Measurements from ENCODE around the gene FBXO24. TPM values are rescaled to one million over a fixed set of nuclear protein-coding genes. Genes with fewer than 3 reads are reported as not detected.

Gene FBXO24
- total and polyA plus RNA-seq, 9 donors = 0.33 to 2.2 (median 0.63) TPM

DNA sequence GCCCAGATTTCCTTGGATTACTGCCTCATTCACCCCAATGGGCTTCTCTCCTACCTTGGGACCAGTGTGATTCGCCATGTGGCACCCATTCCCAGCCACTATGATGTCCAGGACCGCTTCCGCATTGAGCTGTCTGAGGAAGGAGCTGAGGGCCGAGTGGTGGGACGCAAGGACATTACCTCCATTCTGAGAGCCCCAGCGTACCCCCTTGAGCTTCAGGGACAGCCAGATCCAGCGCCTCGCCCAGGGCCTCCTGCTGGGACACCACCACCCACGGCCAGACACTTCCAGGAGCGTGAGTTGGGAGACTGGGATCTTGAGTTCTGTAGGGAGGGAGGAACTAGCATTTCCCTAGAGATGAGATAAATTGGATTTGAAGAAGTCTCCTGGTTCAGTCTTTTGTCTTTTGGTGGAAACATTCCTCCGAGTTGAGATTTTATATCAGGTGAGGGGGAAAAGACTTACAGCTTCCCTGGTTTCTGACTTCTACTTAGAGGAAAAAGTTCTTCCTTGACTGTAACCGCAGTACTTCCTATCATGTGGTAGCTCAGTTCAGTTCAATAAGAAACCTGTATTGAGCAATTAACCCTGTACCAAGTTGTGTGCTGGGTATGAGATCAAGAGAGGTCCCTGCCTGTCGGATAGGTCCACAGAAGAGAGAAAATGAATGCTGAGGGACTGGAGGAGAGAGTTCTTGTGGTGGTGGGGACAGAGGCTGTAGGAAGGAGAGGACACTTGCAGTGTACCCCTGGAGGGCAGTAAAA lies 27.5 kb downstream of the FBXO24 start:
- intact Hi-C loops (cut with DNase I) = loop anchor here in 1 of 4 donors (2.0 kb wide), 2 partner anchors 27 to 63 kb away; partner anchors contain the start of genes FBXO24 and LRCH4
- Histone ChIP-seq H3K27me3 (no peaks in the 10 kb centered on the region), H3K36me3 (no peaks in the 10 kb centered on the region), H3K4me3 (no peak overlapping the region), H3K9me3 (no peaks in the 10 kb centered on the region), H3K4me1 (ENCODE audit: insufficient read depth) (peaks cover 6% of the 10 kb centered on the region), H3K27ac (peak overlapping the region; percentile 18 to 87)
- TF ChIP-seq POLR2A (IDR thresholded peaks at IDR 0.05) = no peak
- TF ChIP-seq EP300 (IDR thresholded peaks at IDR 0.05) = no peak
- TF ChIP-seq, protein P1, sequence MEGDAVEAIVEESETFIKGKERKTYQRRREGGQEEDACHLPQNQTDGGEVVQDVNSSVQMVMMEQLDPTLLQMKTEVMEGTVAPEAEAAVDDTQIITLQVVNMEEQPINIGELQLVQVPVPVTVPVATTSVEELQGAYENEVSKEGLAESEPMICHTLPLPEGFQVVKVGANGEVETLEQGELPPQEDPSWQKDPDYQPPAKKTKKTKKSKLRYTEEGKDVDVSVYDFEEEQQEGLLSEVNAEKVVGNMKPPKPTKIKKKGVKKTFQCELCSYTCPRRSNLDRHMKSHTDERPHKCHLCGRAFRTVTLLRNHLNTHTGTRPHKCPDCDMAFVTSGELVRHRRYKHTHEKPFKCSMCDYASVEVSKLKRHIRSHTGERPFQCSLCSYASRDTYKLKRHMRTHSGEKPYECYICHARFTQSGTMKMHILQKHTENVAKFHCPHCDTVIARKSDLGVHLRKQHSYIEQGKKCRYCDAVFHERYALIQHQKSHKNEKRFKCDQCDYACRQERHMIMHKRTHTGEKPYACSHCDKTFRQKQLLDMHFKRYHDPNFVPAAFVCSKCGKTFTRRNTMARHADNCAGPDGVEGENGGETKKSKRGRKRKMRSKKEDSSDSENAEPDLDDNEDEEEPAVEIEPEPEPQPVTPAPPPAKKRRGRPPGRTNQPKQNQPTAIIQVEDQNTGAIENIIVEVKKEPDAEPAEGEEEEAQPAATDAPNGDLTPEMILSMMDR (IDR thresholded peaks at IDR 0.05) = no peak
- peak in 1 of 5 donors; percentile 49 for DNase-seq
- WGBS, 3 donors = 84 to 91% (median 90%) methylated on average over 13 of the region's 13 CpGs

DNA sequence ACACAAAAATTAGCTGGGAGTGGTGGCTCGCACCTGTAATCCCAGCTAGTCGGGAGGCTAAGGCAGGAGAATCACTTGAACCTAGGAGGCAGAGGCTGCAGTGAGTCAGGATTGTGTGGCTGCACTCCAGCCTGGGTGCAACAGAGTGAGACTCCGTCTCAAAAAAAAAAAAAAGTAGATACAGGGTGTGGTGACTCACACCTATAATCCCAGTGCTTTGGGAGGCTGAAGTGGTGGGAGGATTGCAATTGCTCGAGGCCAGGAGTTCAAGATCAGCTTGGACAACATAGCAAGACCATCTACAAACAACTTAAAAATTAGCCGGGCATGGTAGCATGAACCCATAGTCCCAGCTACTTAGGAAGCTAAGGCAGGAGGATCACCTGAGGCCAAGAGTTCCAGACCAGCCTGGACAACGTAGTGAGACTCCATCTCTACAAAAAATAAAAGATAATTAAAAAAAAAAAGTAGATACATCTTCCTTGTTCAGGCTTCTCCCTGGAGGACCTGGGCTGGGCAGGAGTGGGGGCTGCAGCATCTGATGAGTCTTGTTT lies 28.3 kb downstream of the FBXO24 start:
- Histone ChIP-seq H3K36me3 (no peaks in the 10 kb centered on the region), H3K4me1 (ENCODE audit: insufficient read depth) (peaks cover 6% of the 10 kb centered on the region), H3K4me3 (no peak overlapping the region), H3K27ac (no peak overlapping the region), H3K27me3 (no peaks in the 10 kb centered on the region), H3K9me3 (no peaks in the 10 kb centered on the region)
- DNase-seq = no peak
- intact Hi-C loops (cut with DNase I) = no loop called here
- TF ChIP-seq POLR2A (IDR thresholded peaks at IDR 0.05) (no peak), EP300 (IDR thresholded peaks at IDR 0.05) (no peak)
- TF ChIP-seq, protein P1 (IDR thresholded peaks at IDR 0.05) = no peak
- WGBS, 3 donors = 77 to 92% (median 86%) methylated on average over 6 of the region's 6 CpGs

DNA sequence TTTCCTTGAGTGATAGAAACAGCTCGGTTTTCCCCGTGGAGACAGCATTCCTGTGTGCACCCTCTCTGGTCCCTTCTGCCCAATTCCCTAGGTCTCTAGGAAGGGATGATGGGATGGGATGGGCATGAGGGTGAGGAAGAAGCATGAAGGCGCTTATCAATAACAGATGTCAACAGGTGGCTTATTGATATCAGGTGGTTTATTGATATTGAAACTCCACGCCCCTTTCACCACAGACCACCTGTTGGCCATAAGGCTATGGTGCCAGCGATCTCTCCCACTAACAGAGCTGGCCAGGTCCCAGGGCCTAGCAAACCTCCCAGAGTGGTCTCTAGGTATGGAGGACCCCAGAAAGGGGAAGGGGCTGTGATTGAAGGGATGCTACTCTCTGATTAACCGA lies 34.1 kb downstream of the FBXO24 start:
- 88 to 95% (median 94%) methylated on average over 6 of the region's 6 CpGs for WGBS, 3 donors
- H3K4me3 ChIP-seq = no peak overlapping the region
- H3K27ac ChIP-seq = no peak overlapping the region
- H3K9me3 ChIP-seq = no peaks in the 10 kb centered on the region
- intact Hi-C loops (cut with DNase I) = no loop called here
- H3K27me3 ChIP-seq = no peaks in the 10 kb centered on the region
- no peaks in the 10 kb centered on the region for H3K4me1 ChIP-seq (ENCODE audit: insufficient read depth)
- no peak for DNase-seq
- H3K36me3 ChIP-seq = no peaks in the 10 kb centered on the region
- TF ChIP-seq POLR2A (IDR thresholded peaks at IDR 0.05) = no peak
- TF ChIP-seq EP300 (IDR thresholded peaks at IDR 0.05) = no peak
- TF ChIP-seq, protein P1 (IDR thresholded peaks at IDR 0.05) = no peak

DNA sequence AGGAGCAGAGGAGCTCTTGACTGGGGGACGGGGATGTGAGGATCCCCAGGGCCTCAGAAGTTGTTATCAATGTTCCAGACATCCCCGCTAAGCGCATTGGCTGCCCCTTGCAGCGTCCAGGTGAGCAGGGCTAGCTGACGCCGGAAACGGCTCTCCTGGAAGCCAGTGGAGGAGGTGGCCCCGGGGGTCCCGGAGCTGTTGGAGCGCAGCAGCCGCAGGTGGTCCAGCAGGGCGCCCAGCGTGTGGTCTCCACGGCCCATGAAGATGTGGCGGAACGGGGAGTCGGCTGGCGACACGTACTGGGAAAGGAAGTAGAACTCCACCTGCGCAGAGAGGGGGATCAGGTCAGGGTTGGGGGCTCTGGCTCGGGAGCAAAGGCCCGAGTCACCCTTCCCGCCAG lies 34.7 kb downstream of the FBXO24 start:
- Histone ChIP-seq H3K4me1 (ENCODE audit: insufficient read depth) (no peaks in the 10 kb centered on the region), H3K27me3 (no peaks in the 10 kb centered on the region), H3K4me3 (no peak overlapping the region), H3K36me3 (no peaks in the 10 kb centered on the region), H3K9me3 (no peaks in the 10 kb centered on the region), H3K27ac (no peak overlapping the region)
- TF ChIP-seq EP300 (IDR thresholded peaks at IDR 0.05) (no peak), POLR2A (IDR thresholded peaks at IDR 0.05) (no peak)
- TF ChIP-seq, protein P1 (IDR thresholded peaks at IDR 0.05) = no peak
- 91 to 94% (median 92%) methylated on average over 23 of the region's 23 CpGs for WGBS, 3 donors
- intact Hi-C loops (cut with DNase I) = no loop called here
- DNase-seq = no peak
